Mononuclear cell (primary cell): ENCODE data around the gene SCN5A. TPM values are rescaled to one million over a fixed set of nuclear protein-coding genes. Genes with fewer than 3 reads are reported as not detected.

ENCODE experiments used
- H3K27me3 ChIP-seq: 2 replicates; pipeline ENCODE4 v1.6.0; 2011; ENCODE audit warnings: low read length, control low read depth; ENCODE audit not compliant: insufficient read depth
- H3K4me1 ChIP-seq: 2 replicates; pipeline ENCODE4 v1.5.1; 2011; ENCODE audit warnings: mild to moderate bottlenecking, low read length, control low read depth; ENCODE audit not compliant: insufficient read depth
- H3K4me3 ChIP-seq: 2 replicates; pipeline ENCODE4 v1.5.1; 2011; ENCODE audit warnings: mild to moderate bottlenecking, low read length, moderate library complexity
- H3K9me3 ChIP-seq: 2 replicates; pipeline ENCODE4 v1.5.1; 2011; ENCODE audit warnings: low read depth, mild to moderate bottlenecking, control low read depth, low read length
- total RNA-seq: library from RNA; depleted of rRNA; stranded (reverse); fragments of >200 nt; gene quantifications from one replicate; pipeline ENCODE4 v1.2.3, GENCODE V29; 2012

SCN5A gene
- total RNA-seq, 1 donor: not detected

DNA sequence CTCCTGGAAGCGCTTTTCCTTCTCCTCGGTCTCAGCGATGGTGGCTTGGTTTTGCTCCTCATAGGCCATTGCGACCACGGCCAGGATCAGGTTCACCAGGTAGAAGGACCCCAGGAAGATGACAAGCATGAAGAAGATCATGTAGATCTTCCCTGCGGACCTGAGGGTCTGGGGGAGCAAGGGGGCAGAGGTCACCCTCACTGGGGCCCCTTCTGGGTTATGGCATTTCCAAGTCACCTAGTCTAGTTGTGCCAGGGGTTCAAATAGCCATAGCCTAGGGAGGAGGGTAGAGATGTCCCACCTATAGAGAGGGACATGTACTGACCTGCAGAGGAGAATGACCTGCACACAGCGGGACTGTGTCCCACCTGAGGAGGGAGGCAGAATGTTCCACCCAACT lies 43.5 kb downstream of the SCN5A start:
- Histone ChIP-seq H3K9me3 (no peaks in the 10 kb centered on the region), H3K27me3 (no peaks in the 10 kb centered on the region), H3K4me3 (no peak overlapping the region), H3K4me1 (no peaks in the 10 kb centered on the region)

DNA sequence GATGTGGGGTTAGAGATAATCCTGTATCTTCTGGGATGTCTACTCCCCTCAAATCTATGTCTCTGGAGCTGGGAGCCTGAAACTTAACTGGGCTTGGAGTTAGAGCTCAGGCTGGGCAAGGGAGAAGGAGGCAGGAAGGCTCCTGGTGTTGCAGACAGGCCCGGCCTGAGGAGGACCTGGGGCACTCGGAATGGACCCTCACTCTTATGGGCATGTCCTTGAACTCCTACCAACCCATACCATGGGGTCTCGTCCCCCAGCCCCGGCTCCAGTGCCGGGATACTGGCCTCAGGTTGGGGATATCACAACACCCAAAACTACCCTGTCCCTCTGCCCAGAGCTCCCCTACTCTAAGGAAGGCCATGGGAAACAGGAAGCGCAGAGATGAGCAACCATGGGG lies 45.2 kb downstream of the SCN5A start:
- no peaks in the 10 kb centered on the region for H3K27me3 ChIP-seq
- H3K4me3 ChIP-seq: no peak overlapping the region
- no peaks in the 10 kb centered on the region for H3K9me3 ChIP-seq
- H3K4me1 ChIP-seq: no peaks in the 10 kb centered on the region

DNA sequence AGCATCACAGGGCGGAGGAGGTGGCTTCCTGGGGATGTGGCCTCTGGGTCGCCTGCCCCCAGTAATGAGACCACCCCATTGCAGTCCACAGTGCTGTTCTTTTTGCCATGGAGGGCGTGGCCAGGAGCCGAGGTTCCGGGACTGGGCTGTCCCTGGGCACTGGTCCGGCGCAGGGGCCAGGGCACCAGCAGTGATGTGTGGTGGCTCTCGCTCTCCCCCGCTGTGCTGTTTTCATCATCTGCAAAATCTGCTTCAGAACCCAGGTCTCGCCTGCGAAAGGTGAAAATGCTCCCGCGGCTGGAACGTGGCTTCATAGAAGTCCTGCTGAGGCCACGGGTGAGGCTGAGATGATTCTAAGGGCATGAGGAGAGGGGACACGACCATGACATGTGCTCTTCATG lies 45.8 kb downstream of the SCN5A start:
- H3K4me3 ChIP-seq: no peak overlapping the region
- no peaks in the 10 kb centered on the region for H3K4me1 ChIP-seq
- H3K27me3 ChIP-seq: no peaks in the 10 kb centered on the region
- H3K9me3 ChIP-seq: no peaks in the 10 kb centered on the region

DNA sequence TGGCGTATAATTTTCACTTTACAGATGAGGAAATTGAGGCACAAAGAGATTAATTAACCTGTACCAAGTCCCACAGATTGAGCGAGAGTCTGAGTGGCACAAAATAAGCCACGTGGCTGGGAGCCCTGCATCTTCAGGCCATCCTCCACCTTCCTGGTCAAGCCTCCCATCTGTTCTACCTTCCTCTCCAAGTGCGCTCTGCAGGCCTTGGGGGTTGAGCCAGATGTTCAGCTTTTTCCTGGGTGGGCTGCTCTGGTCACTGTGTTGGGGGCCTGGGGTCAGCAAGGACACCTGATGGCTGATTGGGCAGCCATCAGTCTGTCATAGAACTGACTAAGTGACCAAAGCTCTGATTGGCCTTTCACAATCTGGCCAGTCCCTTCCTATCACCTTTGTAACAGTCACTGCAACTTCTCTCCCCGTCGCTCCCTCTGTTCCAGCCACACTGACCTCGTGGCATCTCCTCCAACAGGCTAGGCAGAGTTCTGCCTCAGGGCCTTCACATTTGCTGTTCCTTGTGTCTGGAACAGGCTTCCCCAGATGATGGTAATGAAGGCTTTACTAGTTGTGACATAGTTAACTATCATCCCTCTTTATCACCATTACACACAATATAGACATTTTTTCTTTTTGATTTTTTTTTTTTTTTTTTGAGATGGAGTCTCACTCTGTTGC lies 46.8 kb downstream of the SCN5A start:
- Histone ChIP-seq H3K4me1 (no peaks in the 10 kb centered on the region), H3K27me3 (no peaks in the 10 kb centered on the region), H3K4me3 (no peak overlapping the region), H3K9me3 (no peaks in the 10 kb centered on the region)

DNA sequence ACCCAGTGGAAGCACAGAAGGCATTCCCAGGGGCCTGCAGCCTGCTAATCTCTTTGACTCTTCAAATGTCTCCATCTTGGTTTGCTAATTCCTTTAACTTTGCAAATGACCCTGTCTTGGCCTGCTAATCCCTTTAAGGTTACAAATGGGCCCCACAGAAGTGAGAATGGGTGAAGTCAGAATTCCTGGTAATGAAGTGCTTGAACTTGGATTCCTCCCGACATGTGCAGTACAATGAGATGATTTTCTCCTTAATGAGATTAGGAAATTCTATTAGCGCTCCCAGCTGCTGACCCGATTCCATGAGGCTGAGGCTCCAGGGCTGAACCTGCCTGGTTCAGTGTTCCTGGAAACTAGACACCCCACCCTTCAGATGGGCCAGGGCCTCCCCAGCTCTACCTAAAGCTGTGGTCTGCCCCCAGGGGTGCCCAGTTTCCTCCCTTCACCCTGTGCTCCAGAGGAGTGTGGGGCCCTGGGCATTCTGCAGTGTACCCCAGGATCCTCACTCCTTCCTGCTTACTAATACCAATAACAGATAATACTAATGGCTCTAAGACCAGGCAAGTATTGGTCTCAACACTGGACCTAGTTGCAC lies 47.4 kb downstream of the SCN5A start:
- Histone ChIP-seq H3K4me3 (no peak overlapping the region), H3K4me1 (no peaks in the 10 kb centered on the region), H3K9me3 (no peaks in the 10 kb centered on the region), H3K27me3 (no peaks in the 10 kb centered on the region)

DNA sequence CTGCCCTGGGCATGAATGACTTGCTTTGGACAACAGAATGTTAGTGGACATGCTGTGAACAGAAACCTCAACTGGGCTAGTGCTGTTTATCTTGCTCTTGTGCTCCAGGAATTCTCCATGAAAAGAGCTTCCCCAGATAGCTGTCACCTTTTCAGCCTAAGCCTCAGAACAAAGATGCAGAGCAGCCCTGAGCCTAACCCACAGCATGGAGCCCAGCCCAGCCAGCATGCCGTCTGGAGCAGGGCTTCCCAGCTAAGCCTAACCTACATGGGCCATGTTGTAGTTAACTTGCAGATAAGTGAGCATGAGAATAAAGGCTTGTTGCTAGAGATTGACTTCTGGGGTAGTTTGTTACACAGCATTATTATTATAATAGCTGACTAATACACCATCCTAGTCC lies 48.9 kb downstream of the SCN5A start:
- no peaks in the 10 kb centered on the region for H3K27me3 ChIP-seq
- H3K9me3 ChIP-seq: no peaks in the 10 kb centered on the region
- H3K4me1 ChIP-seq: no peaks in the 10 kb centered on the region
- H3K4me3 ChIP-seq: no peak overlapping the region

DNA sequence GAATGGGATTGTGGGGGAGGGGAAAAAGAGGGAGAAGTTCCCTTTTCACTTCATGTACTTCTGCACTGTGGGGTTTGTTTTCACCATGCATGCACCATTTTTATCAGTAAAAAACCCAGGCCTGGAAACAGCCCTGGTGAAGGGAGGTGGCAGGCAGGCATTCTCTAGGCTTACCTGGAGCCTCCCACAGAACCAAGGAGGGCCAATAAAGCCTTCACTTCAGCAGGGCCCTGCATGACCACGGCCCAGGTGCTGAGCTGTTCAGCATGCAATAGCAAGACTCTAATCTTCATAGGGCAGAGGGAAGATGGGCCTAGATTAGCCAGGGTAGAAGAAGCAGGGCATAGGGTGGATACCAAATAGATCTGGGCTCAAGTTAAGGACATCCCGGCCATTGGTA lies 49.6 kb downstream of the SCN5A start:
- Histone ChIP-seq H3K4me1 (no peaks in the 10 kb centered on the region), H3K4me3 (no peak overlapping the region), H3K27me3 (peaks cover 2% of the 10 kb centered on the region), H3K9me3 (no peaks in the 10 kb centered on the region)

DNA sequence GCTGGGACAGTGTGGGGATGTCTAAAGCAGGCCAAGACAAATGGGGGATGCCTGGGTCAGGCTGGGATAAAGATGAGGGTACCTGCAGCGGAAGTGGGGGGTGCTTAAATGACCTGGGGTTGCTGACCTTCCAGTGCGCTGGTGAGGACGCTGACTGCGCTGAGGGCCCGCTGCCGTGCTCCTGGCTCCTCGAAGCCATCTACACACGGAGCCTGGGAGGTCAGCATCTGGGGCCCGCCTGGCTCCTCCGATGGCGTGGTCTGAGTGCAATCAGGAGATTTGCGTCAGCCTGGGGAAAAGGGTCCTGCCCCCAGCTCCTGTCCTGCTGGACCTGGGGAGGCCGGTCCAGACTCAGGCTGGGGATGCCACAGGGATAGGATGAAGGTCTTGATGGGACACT lies 50.7 kb downstream of the SCN5A start:
- no peaks in the 10 kb centered on the region for H3K4me1 ChIP-seq
- peaks cover 7% of the 10 kb centered on the region for H3K27me3 ChIP-seq
- no peak overlapping the region for H3K4me3 ChIP-seq
- H3K9me3 ChIP-seq: no peaks in the 10 kb centered on the region

DNA sequence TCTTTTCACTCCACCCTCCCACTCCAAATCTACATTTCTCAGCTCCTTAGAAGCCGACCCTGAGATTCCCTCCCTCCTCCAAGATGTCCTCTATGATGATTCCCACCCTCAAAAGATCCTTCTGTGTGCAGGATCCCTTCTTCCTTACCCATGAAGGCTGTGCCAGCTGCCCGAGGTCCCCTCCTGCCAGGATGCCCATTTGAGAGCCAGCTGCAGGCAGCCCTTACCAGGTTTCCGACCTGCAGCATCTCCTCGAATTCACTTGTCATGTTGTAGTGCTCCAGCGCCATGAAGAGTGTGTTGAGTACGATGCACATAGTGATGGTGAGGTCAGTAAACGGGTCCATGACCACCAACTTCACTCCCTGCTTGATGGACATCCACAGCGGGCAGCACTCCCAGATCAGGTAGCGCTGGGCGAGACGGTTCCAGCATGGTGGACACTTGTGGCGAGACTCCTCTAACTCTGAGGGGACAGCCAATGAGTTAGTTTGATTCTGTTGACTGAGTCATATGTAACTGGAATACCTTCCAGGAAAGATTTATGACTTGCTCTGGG lies 51.9 kb downstream of the SCN5A start:
- H3K4me1 ChIP-seq: no peaks in the 10 kb centered on the region
- H3K4me3 ChIP-seq: no peak overlapping the region
- H3K9me3 ChIP-seq: no peaks in the 10 kb centered on the region
- peaks cover 7% of the 10 kb centered on the region for H3K27me3 ChIP-seq

DNA sequence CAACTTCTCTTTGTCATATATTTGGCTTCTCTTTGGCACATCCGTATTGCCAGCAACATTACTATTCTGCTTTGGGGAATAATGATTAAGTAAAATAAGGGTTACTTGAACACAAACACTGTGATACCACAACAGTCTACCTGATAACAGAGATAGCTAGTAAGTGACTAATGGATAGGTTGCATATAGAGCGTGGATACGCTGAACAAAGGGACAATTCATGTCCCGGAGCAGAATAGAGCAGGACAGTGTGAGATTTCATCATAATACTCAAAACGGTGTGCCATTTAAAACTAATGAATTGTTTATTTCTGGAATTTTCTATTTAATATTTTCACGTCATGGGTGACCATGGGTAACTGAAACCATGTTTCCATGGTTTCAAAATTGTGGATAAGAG lies 54.1 kb downstream of the SCN5A start:
- H3K27me3 ChIP-seq: peaks cover 7% of the 10 kb centered on the region
- no peaks in the 10 kb centered on the region for H3K9me3 ChIP-seq
- H3K4me3 ChIP-seq: no peak overlapping the region
- no peaks in the 10 kb centered on the region for H3K4me1 ChIP-seq

DNA sequence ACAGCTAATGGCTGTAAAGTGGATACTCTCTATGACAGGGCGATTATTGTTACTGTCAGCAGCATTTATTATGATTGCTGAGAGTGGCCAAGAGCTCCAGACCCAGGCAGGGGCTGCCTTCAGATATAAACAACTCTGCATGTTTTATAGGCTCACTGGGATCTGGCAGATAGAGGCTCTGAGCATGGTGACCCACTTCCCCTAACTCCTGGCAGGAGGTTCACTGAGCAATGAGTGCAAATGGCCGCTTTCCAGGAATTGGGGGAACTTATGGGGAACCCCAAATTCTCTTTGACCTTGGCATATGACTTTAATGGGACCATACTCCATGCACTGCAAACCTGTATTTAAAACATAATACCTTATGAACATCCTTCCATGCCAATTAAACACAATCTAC lies 59.0 kb downstream of the SCN5A start:
- no peaks in the 10 kb centered on the region for H3K4me1 ChIP-seq
- peaks cover 7% of the 10 kb centered on the region for H3K27me3 ChIP-seq
- no peaks in the 10 kb centered on the region for H3K9me3 ChIP-seq
- no peak overlapping the region for H3K4me3 ChIP-seq

DNA sequence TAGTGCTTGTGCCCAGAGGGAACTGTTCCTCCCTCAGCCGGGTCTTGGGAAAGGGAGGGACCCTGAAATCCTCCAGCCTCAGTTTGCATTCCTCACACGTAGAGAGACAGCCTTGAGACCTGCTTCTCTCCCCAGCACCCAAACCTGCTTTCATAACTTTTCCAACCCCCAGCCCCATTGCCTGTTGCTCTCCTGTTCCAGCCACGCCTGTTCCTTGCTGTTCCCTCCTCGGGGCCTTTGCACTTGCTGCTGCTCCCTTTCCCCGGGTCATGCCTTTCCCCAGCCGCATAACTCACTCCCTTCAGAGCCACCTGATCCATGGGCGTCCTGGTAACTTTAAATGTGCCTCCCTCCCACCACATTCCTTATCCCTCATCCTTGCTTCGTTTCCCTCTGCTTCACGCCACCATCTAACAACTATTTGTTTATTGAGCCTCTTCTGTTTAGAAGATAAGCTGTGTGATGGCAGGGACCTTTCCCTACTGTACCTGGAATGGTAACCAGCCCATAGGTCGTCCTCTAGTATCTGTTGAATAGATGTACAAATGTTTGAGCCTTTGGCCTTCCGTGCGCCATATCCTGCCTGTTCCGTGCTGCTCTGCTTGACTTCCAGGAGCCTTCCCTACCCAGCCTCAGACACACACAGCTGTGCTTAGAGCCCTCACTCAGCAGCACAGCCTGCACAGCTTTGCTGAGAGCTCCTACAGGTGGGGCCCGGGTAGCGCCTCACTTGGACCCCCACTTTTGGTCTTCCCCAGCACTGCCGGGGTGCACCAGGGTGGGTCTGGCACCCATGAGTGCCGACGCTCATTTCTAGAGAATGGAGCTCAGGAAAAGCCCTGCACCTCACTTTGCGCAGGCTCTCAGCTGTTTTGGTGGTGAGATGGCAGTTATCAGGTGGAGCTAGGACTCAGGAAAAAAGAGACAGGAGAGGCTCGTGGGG lies 60.2 kb downstream of the SCN5A start:
- H3K27me3 ChIP-seq: peaks cover 2% of the 10 kb centered on the region
- no peak overlapping the region for H3K4me3 ChIP-seq
- H3K9me3 ChIP-seq: no peaks in the 10 kb centered on the region
- H3K4me1 ChIP-seq: no peaks in the 10 kb centered on the region

DNA sequence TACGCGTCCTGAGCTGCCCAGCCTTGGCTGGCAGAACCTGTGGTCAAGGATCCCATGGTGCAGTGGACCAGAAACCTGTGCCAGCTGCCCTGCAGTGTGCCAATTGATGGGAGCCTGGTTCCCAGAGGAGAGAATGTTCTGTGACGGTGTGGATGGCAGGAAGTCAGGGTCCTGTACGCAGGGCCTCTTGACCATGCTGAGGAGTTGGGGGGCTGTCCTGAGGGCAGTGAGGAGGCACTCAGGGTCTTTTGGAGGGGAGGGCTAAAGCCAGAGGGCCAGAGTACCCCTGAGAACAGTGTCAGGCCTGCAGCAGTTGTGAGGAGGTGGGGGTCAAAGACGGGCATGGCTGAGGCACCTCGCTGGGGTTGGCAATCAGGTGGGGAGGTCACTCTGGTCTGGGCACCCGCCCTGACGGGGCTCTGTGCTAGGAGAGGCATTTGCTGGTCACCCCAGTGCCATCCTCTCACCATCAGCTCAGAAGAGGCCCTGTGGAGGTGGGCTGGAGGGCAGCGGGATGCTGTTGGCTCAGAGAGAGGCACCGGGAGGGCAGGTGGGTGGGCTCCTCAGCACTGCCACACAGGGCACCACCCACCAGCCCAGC lies 61.0 kb downstream of the SCN5A start:
- Histone ChIP-seq H3K9me3 (no peaks in the 10 kb centered on the region), H3K4me3 (no peak overlapping the region), H3K4me1 (no peaks in the 10 kb centered on the region), H3K27me3 (no peaks in the 10 kb centered on the region)

DNA sequence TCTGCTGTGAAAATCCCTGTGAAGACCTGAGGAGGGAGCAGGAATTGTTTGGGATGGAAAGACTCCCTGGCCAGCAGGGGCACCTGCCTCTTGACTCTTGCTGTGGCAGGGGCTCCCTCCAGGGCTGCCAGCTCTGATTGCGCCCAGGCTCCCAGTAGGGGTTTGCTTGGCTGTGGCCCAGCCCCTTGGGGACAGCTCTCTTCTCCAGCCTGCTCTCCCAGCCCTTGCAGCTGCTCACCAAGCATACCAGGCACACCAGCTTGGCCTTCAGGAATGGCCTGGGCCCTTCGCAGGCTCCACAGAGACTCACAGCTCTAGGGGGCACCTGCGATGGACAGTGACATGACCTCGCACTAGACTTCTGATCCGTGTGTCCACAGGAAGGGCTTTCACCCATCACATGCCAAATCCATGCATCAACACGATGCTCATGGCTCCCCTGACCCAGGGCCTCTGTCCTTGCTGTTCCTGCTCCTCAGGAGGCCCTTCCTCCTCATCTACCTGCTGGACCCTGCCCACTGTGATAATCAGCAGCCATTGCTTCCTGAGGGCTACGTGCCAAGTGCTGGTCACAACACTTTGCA lies 61.8 kb downstream of the SCN5A start:
- Histone ChIP-seq H3K4me1 (no peaks in the 10 kb centered on the region), H3K27me3 (no peaks in the 10 kb centered on the region), H3K9me3 (no peaks in the 10 kb centered on the region), H3K4me3 (no peak overlapping the region)
